H1 (cell line): Measurements from ENCODE around the gene ACSL3. TPM values are rescaled to one million over a fixed set of nuclear protein-coding genes. Genes with fewer than 3 reads are reported as not detected.

Experiments
- CTCF ChIA-PET: fragments of 300-600 bp; sonication (Branson Sonifier 250); formaldehyde crosslinking; loops from one replicate; lab custom pipeline; 2021; ENCODE audit not compliant: partially characterized antibody; lab: Charles Lee
- POLR2A ChIA-PET: fragments of 300-600 bp; sonication (Branson Sonifier 250); formaldehyde crosslinking; loops from one replicate; lab custom pipeline; 2021; ENCODE audit warnings: inconsistent platforms; ENCODE audit not compliant: partially characterized antibody; lab: Charles Lee
- DNase-seq, 2 experiments: peaks; one replicate each; pipeline versions ENCODE4 v3.0.0 to v3.0.0-alpha.2; 2010 to 2022; ENCODE audit warnings: low spot score in 2 of 2, low read depth in 1 of 2, mixed read lengths in 1 of 2
- FAIRE-seq: peaks from 2 replicates; lab custom pipeline; 2011; peaks lifted over from hg19 to GRCh38; lab: Jason Lieb, UNC
- H2AFZ ChIP-seq: 2 replicates; pipeline ENCODE4 v1.8.1; 2012; ENCODE audit warnings: low read length, inconsistent platforms
- H2AK5ac ChIP-seq: 2 replicates; pipeline ENCODE4 v1.6.1; 2013; ENCODE audit warnings: low read depth, low read length
- H2BK120ac ChIP-seq: replicated peaks from 2 replicates; pipeline ENCODE3; 2013; ENCODE audit warnings: low read depth, low read length, inconsistent platforms
- H2BK12ac ChIP-seq: 2 replicates; pipeline ENCODE4 v1.6.1; 2013; ENCODE audit warnings: low read depth, low read length
- H2BK15ac ChIP-seq: 2 replicates; pipeline ENCODE4 v1.6.1; 2013; ENCODE audit warnings: low read length
- H2BK20ac ChIP-seq: 2 replicates; pipeline ENCODE4 v1.6.1; 2013; ENCODE audit warnings: low read length
- H2BK5ac ChIP-seq: 2 replicates; pipeline ENCODE4 v1.6.1; 2013; ENCODE audit warnings: low read depth, low read length
- H3K14ac ChIP-seq: 2 replicates; pipeline ENCODE4 v1.6.1; 2013; ENCODE audit warnings: inconsistent platforms; ENCODE audit not compliant: insufficient read length
- H3K18ac ChIP-seq: 2 replicates; pipeline ENCODE4 v1.6.1; 2013; ENCODE audit warnings: low read length; ENCODE audit errors: extremely low read depth
- H3K23ac ChIP-seq: 2 replicates; pipeline ENCODE4 v1.6.1; 2013; ENCODE audit warnings: inconsistent platforms; ENCODE audit not compliant: insufficient read length
- H3K23me2 ChIP-seq: 2 replicates; pipeline ENCODE4 v1.6.1; 2013; ENCODE audit warnings: low read depth, low read length
- H3K27ac ChIP-seq: 2 replicates; pipeline ENCODE4 v1.6.1; 2011; ENCODE audit warnings: low read depth, low read length, inconsistent platforms
- H3K27me3 ChIP-seq, 4 experiments: replicated peaks in 1 of 4; 1 replicate in 1 of 4; 2 replicates in 3 of 4; pipeline versions ENCODE4 v1.6.1 to v1.8.1; 2011 to 2013; ENCODE audit warnings: low read length in 3 of 4, mild to moderate bottlenecking in 3 of 4, inconsistent platforms in 2 of 4, mixed read lengths in 2 of 4, moderate library complexity in 1 of 4; ENCODE audit not compliant: control insufficient read depth in 3 of 4, insufficient read depth in 3 of 4; ENCODE audit errors: extremely low read depth in 1 of 4
- H3K36me3 ChIP-seq, 4 experiments: 2 replicates each; pipeline versions ENCODE4 v1.6.1 to v1.8.1; 2011 to 2013; ENCODE audit warnings: mild to moderate bottlenecking in 4 of 4, low read length in 3 of 4, moderate library complexity in 2 of 4, control low read depth in 1 of 4, inconsistent platforms in 1 of 4; ENCODE audit not compliant: insufficient read depth in 4 of 4, control insufficient read depth in 2 of 4
- H3K4ac ChIP-seq: replicated peaks from 2 replicates; pipeline ENCODE3; 2013; ENCODE audit warnings: low read length, low read depth, mixed read lengths, inconsistent platforms; ENCODE audit not compliant: insufficient read length
- H3K4me1 ChIP-seq, 4 experiments: replicated peaks in 1 of 4; 1 replicate in 1 of 4; 2 replicates in 3 of 4; pipeline versions ENCODE4 v1.6.1 to v1.8.1; 2011 to 2013; ENCODE audit warnings: low read length in 3 of 4, inconsistent platforms in 2 of 4, mixed read lengths in 1 of 4; ENCODE audit not compliant: insufficient read depth in 4 of 4, control insufficient read depth in 3 of 4
- H3K4me2 ChIP-seq, 2 experiments: 2 replicates each; pipeline versions ENCODE4 v1.6.1 to v1.8.1; 2011 to 2013; ENCODE audit warnings: low read depth in 2 of 2, low read length in 2 of 2, control low read depth in 1 of 2, inconsistent platforms in 1 of 2, mild to moderate bottlenecking in 1 of 2; ENCODE audit not compliant: insufficient read depth in 1 of 2
- H3K4me3 ChIP-seq, 4 experiments: fragments of 200-600, 300-600 bp in 1 of 4; sonication (generic), shearing (Covaris generic), sonication (Bioruptor Twin) in 1 of 4; 2 replicates each; pipeline versions ENCODE4 v1.5.1 to v1.8.1; 2011 to 2016; ENCODE audit warnings: low read length in 4 of 4, low read depth in 3 of 4, control low read depth in 2 of 4, inconsistent platforms in 2 of 4, mild to moderate bottlenecking in 2 of 4, mixed read lengths in 1 of 4, moderate library complexity in 1 of 4; ENCODE audit not compliant: insufficient read depth in 2 of 4; ENCODE audit errors: extremely low read depth in 1 of 4
- H3K56ac ChIP-seq: replicated peaks from 2 replicates; pipeline ENCODE3; 2013; ENCODE audit warnings: low read depth, mild to moderate bottlenecking, mixed read lengths, low read length, inconsistent platforms; ENCODE audit not compliant: insufficient read length
- H3K79me1 ChIP-seq: 2 replicates; pipeline ENCODE4 v1.6.1; 2013; ENCODE audit warnings: low read depth, low read length, control low read depth
- H3K79me2 ChIP-seq, 2 experiments: 2 replicates each; pipeline versions ENCODE4 v1.6.1 to v1.8.1; 2012 to 2013; ENCODE audit warnings: low read length in 2 of 2, mild to moderate bottlenecking in 2 of 2, inconsistent platforms in 1 of 2; ENCODE audit not compliant: insufficient read depth in 2 of 2, control insufficient read depth in 1 of 2
- H3K9ac ChIP-seq, 4 experiments: replicated peaks in 1 of 4; 1 replicate in 1 of 4; 2 replicates in 3 of 4; pipeline versions ENCODE4 v1.6.1 to v1.8.1; 2011 to 2013; ENCODE audit warnings: low read depth in 3 of 4, low read length in 3 of 4, control low read depth in 2 of 4, mild to moderate bottlenecking in 2 of 4, moderate library complexity in 2 of 4, inconsistent platforms in 1 of 4; ENCODE audit errors: extremely low read depth in 1 of 4
- H3K9me3 ChIP-seq, 2 experiments: 2 replicates each; pipeline versions ENCODE4 v1.6.1 to v1.8.1; 2012 to 2013; ENCODE audit warnings: mild to moderate bottlenecking in 2 of 2, moderate library complexity in 2 of 2, control low read depth in 1 of 2, inconsistent platforms in 1 of 2, low read depth in 1 of 2, low read length in 1 of 2, mixed read lengths in 1 of 2; ENCODE audit not compliant: insufficient read depth in 2 of 2
- H4K20me1 ChIP-seq, 2 experiments: replicated peaks in 1 of 2; 2 replicates each; pipeline versions ENCODE3 to v1.8.1; 2011 to 2013; ENCODE audit warnings: inconsistent platforms in 2 of 2, low read length in 2 of 2, mild to moderate bottlenecking in 1 of 2; ENCODE audit not compliant: insufficient read depth in 2 of 2, control insufficient read depth in 1 of 2
- H4K5ac ChIP-seq: 2 replicates; pipeline ENCODE4 v1.6.1; 2013; ENCODE audit warnings: low read length, low read depth, mixed read lengths, inconsistent platforms; ENCODE audit not compliant: insufficient read length
- H4K8ac ChIP-seq: 2 replicates; pipeline ENCODE4 v1.8.0; 2013; ENCODE audit warnings: mild to moderate bottlenecking, moderate library complexity, low read length, inconsistent platforms; ENCODE audit not compliant: insufficient read depth; ENCODE audit errors: extremely low read depth
- H4K91ac ChIP-seq: replicated peaks from 2 replicates; pipeline ENCODE3; 2013; ENCODE audit warnings: low read length, mixed read lengths, inconsistent platforms; ENCODE audit not compliant: insufficient read length
- BACH1 ChIP-seq: IDR thresholded peaks from 2 replicates; pipeline ENCODE4 v1.6.1; 2012; ENCODE audit warnings: low read length, improper control_type of control experiment
- BCL11A ChIP-seq, 2 experiments: IDR thresholded peaks; one replicate each; pipeline ENCODE4 v1.6.1; 2011; ENCODE audit warnings: low read depth in 2 of 2, low read length in 2 of 2, mild to moderate bottlenecking in 2 of 2
- CBX8 ChIP-seq: fragments of 300-800, 300-1000 bp; sonication (generic); IDR thresholded peaks from 2 replicates; pipeline ENCODE4 v1.7.1; 2016; ENCODE audit warnings: low read depth, low read length, borderline replicate concordance
- CHD1 ChIP-seq: IDR thresholded peaks from 2 replicates; pipeline ENCODE4 v1.6.1; 2012; ENCODE audit warnings: low read depth, low read length, improper control_type of control experiment
- EP300 ChIP-seq, 2 experiments: IDR thresholded peaks; 1 replicate in 1 of 2; 2 replicates in 1 of 2; pipeline ENCODE4 v1.6.1; 2011 to 2012; ENCODE audit warnings: low read depth in 2 of 2, low read length in 2 of 2, mild to moderate bottlenecking in 2 of 2, borderline replicate concordance in 1 of 2, inconsistent platforms in 1 of 2, moderate library complexity in 1 of 2
- GABPA ChIP-seq: IDR thresholded peaks from 2 replicates; pipeline ENCODE4 v1.6.1; 2011; ENCODE audit warnings: mild to moderate bottlenecking, low read length, moderate library complexity, borderline replicate concordance; ENCODE audit not compliant: insufficient read depth
- KDM4A ChIP-seq: IDR thresholded peaks from one replicate; pipeline ENCODE4 v1.7.1; 2012; ENCODE audit warnings: low read depth, mild to moderate bottlenecking, moderate library complexity, low read length, inconsistent platforms; ENCODE audit not compliant: severe bottlenecking
- PHF8 ChIP-seq: fragments of 200-600 bp; sonication (generic); conservative IDR thresholded peaks from 2 replicates; pipeline ENCODE4 v1.7.1; 2012; ENCODE audit warnings: low read depth, mild to moderate bottlenecking, inconsistent platforms, low read length, moderate library complexity
- POLR2A ChIP-seq, 2 experiments: IDR thresholded peaks; 1 replicate in 1 of 2; 2 replicates in 1 of 2; pipeline ENCODE4 v1.6.1; 2011; ENCODE audit warnings: low read depth in 2 of 2, low read length in 2 of 2, mild to moderate bottlenecking in 2 of 2; ENCODE audit errors: control extremely low read depth in 1 of 2
- SAP30 ChIP-seq: fragments of 300-600 bp; sonication (generic); IDR thresholded peaks from 2 replicates; pipeline ENCODE4 v1.7.1; 2012; ENCODE audit warnings: low read length, moderate library complexity, mild to moderate bottlenecking, inconsistent platforms; ENCODE audit not compliant: insufficient read depth, insufficient replicate concordance
- SIN3A ChIP-seq, 2 experiments: IDR thresholded peaks in 1 of 2; conservative IDR thresholded peaks in 1 of 2; 2 replicates each; pipeline ENCODE4 v1.6.1; 2011 to 2012; ENCODE audit warnings: low read length in 2 of 2, improper control_type of control experiment in 1 of 2, low read depth in 1 of 2, mild to moderate bottlenecking in 1 of 2
- SIX5 ChIP-seq: IDR thresholded peaks from 2 replicates; pipeline ENCODE4 v1.6.1; 2011; ENCODE audit warnings: mild to moderate bottlenecking, low read depth, low read length
- TAF1 ChIP-seq: IDR thresholded peaks from 2 replicates; pipeline ENCODE4 v1.6.1; 2011; ENCODE audit warnings: mild to moderate bottlenecking, low read depth, low read length
- TCF12 ChIP-seq: IDR thresholded peaks from 2 replicates; pipeline ENCODE4 v1.6.1; 2011; ENCODE audit warnings: low read depth, mild to moderate bottlenecking, low read length
- WGBS, 2 experiments: shearing (Covaris generic) in 1 of 2; methylation state at CpG; one replicate each; pipeline versions ENCODE4 v1.1.6 to v1.1.7; 2013 to 2015; ENCODE audit warnings: low lambda C conversion rate in 2 of 2, mixed read lengths in 2 of 2, inconsistent platforms in 1 of 2, low coverage in 1 of 2, missing lambda C conversion rate in 1 of 2; ENCODE audit not compliant: insufficient replicate concordance in 2 of 2, insufficient coverage in 1 of 2, insufficient read length in 1 of 2; ENCODE audit errors: extremely low coverage in 1 of 2, missing lambda C conversion rate in 1 of 2; 5-methylcytosine and 5-hydroxymethylcytosine counted together
- polyA plus RNA-seq, 7 experiments: library from polyadenylated mRNA; depleted of rRNA in 3 of 7; stranded (reverse) in 5 of 7; unstranded in 2 of 7; fragments of >200 nt in 5 of 7; fragments of 200-250 nt in 2 of 7; gene quantifications; 1 replicate in 5 of 7; 2 replicates in 1 of 7; 4 replicates in 1 of 7; pipeline versions ENCODE4 v1.2.1 to v1.2.3, GENCODE V29; 2011 to 2013; ENCODE audit warnings: missing spikeins in 2 of 7, mixed read lengths in 2 of 7
- total RNA-seq: library from RNA; stranded (reverse); fragmentation: NEBNext Ultra II Directional; extraction: Animal tissue kit (Norgen Biotek cat#: 25700); gene quantifications from 2 replicates; pipeline ENCODE4 v1.2.1, GENCODE V29; 2021

Gene ACSL3
- total and polyA plus RNA-seq, 2 of the 8 experiments (the other 6 are each of a cell fraction or from before 2014, with no cell fraction given), result 37.5 to 98.1 TPM

DNA sequence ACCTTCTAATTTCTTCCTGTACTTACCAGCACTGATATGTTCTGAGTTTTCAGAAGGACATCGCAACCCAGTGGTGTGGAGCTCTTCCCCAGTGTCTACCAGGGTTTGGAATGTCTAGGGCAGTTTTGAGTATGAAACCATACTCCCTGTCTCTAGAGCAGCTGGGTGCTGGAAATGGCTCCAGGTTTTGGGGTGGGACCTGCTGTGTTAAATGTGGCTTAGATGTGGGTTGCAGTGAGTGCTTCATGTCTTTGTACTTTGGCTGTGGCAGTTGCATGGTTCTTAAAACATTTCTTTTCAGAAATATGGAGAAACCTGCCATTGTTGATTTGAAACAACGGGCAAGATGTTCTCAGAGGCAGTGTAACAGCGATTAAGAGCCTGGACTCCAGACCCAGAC lies 48.5 kb downstream of the ACSL3 start:
- H4K91ac ChIP-seq, result no peak overlapping the region
- H3K18ac ChIP-seq, result no peak overlapping the region
- FAIRE-seq (no peak), DNase-seq (no peak)
- no peak overlapping the region for H3K27ac ChIP-seq
- no peaks in the 10 kb centered on the region for H3K9me3 ChIP-seq
- H3K56ac ChIP-seq, result no peak overlapping the region
- no peak overlapping the region for H3K4ac ChIP-seq
- H3K79me1 ChIP-seq, result peaks cover 2% of the 10 kb centered on the region; the same call in 1 of the 2 replicates
- ChIA-PET CTCF (interaction anchor here (0.7 to 1.4 kb wide), 4 partner anchors 17 to 212 kb away, joined by 3 to 5 read pairs (median 4); no protein-coding TSS in a partner anchor), POLR2A (interaction anchor here (1.2 kb wide), 1 partner anchor 312 kb away, joined by 3 read pairs; no protein-coding TSS in a partner anchor)
- peaks cover 0 to 9% of the 10 kb centered on the region in 2 experiments for H4K20me1 ChIP-seq
- no peak overlapping the region for H3K4me3 ChIP-seq
- peak overlapping the region; percentile 57 for H2BK5ac ChIP-seq
- no peak overlapping the region for H4K8ac ChIP-seq
- H2BK20ac ChIP-seq, result 0 out of 2 replicates have a peak overlapping the region, but pooled peaks have one; percentile 3
- no peaks in the 10 kb centered on the region for H3K27me3 ChIP-seq
- H3K79me2 ChIP-seq, result peaks cover 9 to 96% of the 10 kb centered on the region in 2 experiments
- H2BK12ac ChIP-seq, result 0 out of 2 replicates have a peak overlapping the region, but pooled peaks have one; percentile 78
- H2AFZ ChIP-seq, result no peak overlapping the region
- H3K23ac ChIP-seq, result no peak overlapping the region
- H3K4me1 ChIP-seq, result peaks cover 3 to 19% (median 12%) of the 10 kb centered on the region in 4 experiments; a peak in 5 of 7 replicates
- no peak overlapping the region for H3K4me2 ChIP-seq
- peak overlapping the region; percentile 11; the same call in 1 of the 2 replicates for H2BK15ac ChIP-seq
- no peak overlapping the region for H2AK5ac ChIP-seq
- no peak overlapping the region for H2BK120ac ChIP-seq
- H4K5ac ChIP-seq, result no peak overlapping the region
- H3K23me2 ChIP-seq, result no peaks in the 10 kb centered on the region
- no peak overlapping the region for H3K14ac ChIP-seq
- no peak overlapping the region; a peak in 1 of 7 replicates for H3K9ac ChIP-seq
- peaks cover 0 to 18% (median 4%) of the 10 kb centered on the region in 4 experiments; a peak in 7 of 8 replicates for H3K36me3 ChIP-seq
- 96% methylated on average over 3 of the region's 3 CpGs; no CpG with 5 or more reads in 1 of the 2 experiments for WGBS, 2 experiments
- TF ChIP-seq TAF1 (no peak), SAP30 (no peak), BACH1 (no peak), SIX5 (no peak), PHF8 (no peak), BCL11A (IDR thresholded peaks at IDR 0.05; ENCODE audit: low read depth in 2 of 2, low read length in 2 of 2) (no peak), POLR2A (IDR thresholded peaks at IDR 0.05; ENCODE audit: control extremely low read depth in 1 of 2, low read depth in 2 of 2, low read length in 2 of 2) (no peak), CBX8 (no peak), CHD1 (no peak), SIN3A (conservative IDR thresholded peaks at IDR 0.05 in 1 of 2, IDR thresholded peaks at IDR 0.05 in 1 of 2; ENCODE audit: low read depth in 1 of 2, low read length in 2 of 2) (no peak), TCF12 (no peak), KDM4A (no peak), EP300 (IDR thresholded peaks at IDR 0.05; ENCODE audit: borderline replicate concordance in 1 of 2, low read depth in 2 of 2, low read length in 2 of 2) (no peak), GABPA (no peak)
